Measurements from ENCODE around the gene MORC1. TPM values are rescaled to one million over a fixed set of nuclear protein-coding genes. Genes with fewer than 3 reads are reported as not detected.

MORC1 gene
- total RNA-seq, 4 donors from 2014 or later: 0.20 to 0.22 TPM; not detected in 2

- no peaks in the 10 kb centered on the region for H3K9me3 ChIP-seq
- H3K27ac ChIP-seq: no peak overlapping the region
- DNase-seq (ENCODE audit: low spot score in 2 of 2): no peak
- TF ChIP-seq POLR2A (IDR thresholded peaks at IDR 0.05) (no peak), EP300 (IDR thresholded peaks at IDR 0.05) (no peak), CTCF (IDR thresholded peaks at IDR 0.05) (no peak)
- no peaks in the 10 kb centered on the region for H3K36me3 ChIP-seq
- H3K27me3 ChIP-seq: no peaks in the 10 kb centered on the region
- no peaks in the 10 kb centered on the region for H3K4me1 ChIP-seq
- H3K4me3 ChIP-seq: no peak overlapping the region
- WGBS, 2 donors: 55 to 60% methylated on average over 4 of the region's 4 CpGs
These were observed 46.4 kb downstream of the MORC1 start for GRCh38 chr3:109071350-109072142.

GRCh38 chr3:109070211-109070610, 47.7 kb downstream of the MORC1 start:
- TF ChIP-seq POLR2A (IDR thresholded peaks at IDR 0.05): no peak
- no peak for TF ChIP-seq EP300 (IDR thresholded peaks at IDR 0.05)
- TF ChIP-seq CTCF (IDR thresholded peaks at IDR 0.05): no peak
- H3K4me1 ChIP-seq: no peaks in the 10 kb centered on the region
- no peak overlapping the region for H3K4me3 ChIP-seq
- WGBS, 2 donors: 57 to 59% methylated on average over 7 of the region's 7 CpGs
- H3K9me3 ChIP-seq: no peaks in the 10 kb centered on the region
- no peak for DNase-seq (ENCODE audit: low spot score in 2 of 2)
- no peaks in the 10 kb centered on the region for H3K27me3 ChIP-seq
- no peak overlapping the region for H3K27ac ChIP-seq
- H3K36me3 ChIP-seq: no peaks in the 10 kb centered on the region

GRCh38 chr3:109066864-109067263, 51.1 kb downstream of the MORC1 start:
- Histone ChIP-seq H3K4me3 (no peak overlapping the region), H3K27me3 (no peaks in the 10 kb centered on the region), H3K36me3 (no peaks in the 10 kb centered on the region), H3K27ac (no peak overlapping the region), H3K4me1 (no peaks in the 10 kb centered on the region), H3K9me3 (no peaks in the 10 kb centered on the region)
- DNase-seq (ENCODE audit: low spot score in 2 of 2): no peak
- TF ChIP-seq POLR2A (IDR thresholded peaks at IDR 0.05) (no peak), CTCF (IDR thresholded peaks at IDR 0.05) (no peak), EP300 (IDR thresholded peaks at IDR 0.05) (no peak)
- 53 to 57% methylated on average over 3 of the region's 3 CpGs for WGBS, 2 donors

- Histone ChIP-seq H3K9me3 (no peaks in the 10 kb centered on the region), H3K4me3 (no peak overlapping the region), H3K36me3 (no peaks in the 10 kb centered on the region), H3K27me3 (no peaks in the 10 kb centered on the region), H3K27ac (no peak overlapping the region), H3K4me1 (no peaks in the 10 kb centered on the region)
- TF ChIP-seq CTCF (IDR thresholded peaks at IDR 0.05) (no peak), EP300 (IDR thresholded peaks at IDR 0.05) (peak in 1 of 2 donors; percentile 27), POLR2A (IDR thresholded peaks at IDR 0.05) (no peak)
- no peak for DNase-seq (ENCODE audit: low spot score in 2 of 2)
- WGBS, 2 donors: 47 to 70% methylated on average over 5 of the region's 5 CpGs
These were observed 58.7 kb downstream of the MORC1 start for GRCh38 chr3:109059264-109059663.

- no peak overlapping the region for H3K4me3 ChIP-seq
- no peak overlapping the region for H3K27ac ChIP-seq
- H3K36me3 ChIP-seq: no peaks in the 10 kb centered on the region
- DNase-seq (ENCODE audit: low spot score in 2 of 2): no peak
- H3K9me3 ChIP-seq: peaks cover 0 to 5% (median 0%) of the 10 kb centered on the region in 4 donors
- 79 to 86% methylated on average over 3 of the region's 3 CpGs for WGBS, 2 donors
- TF ChIP-seq POLR2A (IDR thresholded peaks at IDR 0.05) (no peak), CTCF (IDR thresholded peaks at IDR 0.05) (no peak), EP300 (IDR thresholded peaks at IDR 0.05) (no peak)
- H3K4me1 ChIP-seq: no peaks in the 10 kb centered on the region
- H3K27me3 ChIP-seq: no peaks in the 10 kb centered on the region
These were observed 60.3 kb downstream of the MORC1 start for GRCh38 chr3:109057616-109058015.

Measured in tibial nerve (tissue), 4 donors.